HG02763 (cell line): ENCODE results near the gene LRWD1.
"Not testable (repeated sequence)": the region's sequence is repeated elsewhere in the genome, so short reads cannot be mapped to it uniquely, and the experiment has no call there.

Experiments used
- ATAC-seq: cut with Tn5 transposase; IDR thresholded peaks from one replicate; pipeline ENCODE4 v1.9.1; 2021; ENCODE audit warnings: mild to moderate bottlenecking, moderate library complexity; ENCODE audit not compliant: unreplicated experiment

LRWD1 gene

DNA sequence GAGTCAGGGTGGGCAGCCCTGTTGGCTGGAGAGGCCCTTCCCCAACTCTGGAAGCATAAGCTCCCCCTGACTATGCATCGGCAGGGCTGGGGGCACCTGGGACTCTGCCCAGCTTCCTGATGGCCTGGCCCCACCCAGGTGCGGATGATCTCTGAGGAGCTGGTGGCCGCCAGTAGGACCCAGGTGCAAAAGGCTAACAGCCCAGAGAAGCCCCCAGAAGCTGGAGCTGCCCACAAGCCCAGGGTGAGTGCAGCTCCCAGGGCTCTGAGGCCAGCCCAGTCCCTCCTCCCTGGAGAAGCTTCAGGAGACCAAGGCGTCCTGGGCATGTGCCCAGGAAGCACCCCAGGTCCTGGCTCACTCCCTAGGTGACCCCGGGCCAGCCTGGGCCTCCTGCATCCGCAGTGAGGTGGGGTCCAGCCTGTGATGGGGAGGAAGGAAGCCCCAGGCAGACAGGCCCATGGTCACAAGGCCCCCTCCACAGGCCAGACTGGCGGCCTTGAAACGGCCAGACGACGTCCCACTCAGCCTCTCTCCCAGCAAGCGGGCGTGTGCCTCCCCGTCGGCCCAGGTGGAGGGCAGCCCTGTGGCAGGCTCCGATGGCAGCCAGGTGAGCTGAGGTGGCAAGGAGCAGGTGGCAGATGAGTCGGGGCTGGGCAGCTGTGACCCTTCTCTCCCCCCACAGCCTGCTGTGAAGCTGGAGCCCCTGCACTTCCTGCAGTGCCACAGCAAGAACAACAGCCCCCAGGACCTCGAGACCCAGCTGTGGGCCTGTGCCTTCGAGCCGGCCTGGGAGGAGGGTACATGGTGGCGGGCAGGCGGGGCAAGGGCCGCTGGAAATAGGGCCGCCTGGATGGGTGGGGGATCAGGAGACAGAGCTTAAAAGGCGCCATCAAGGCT lies 3.0 kb downstream of the LRWD1 start:
- ATAC-seq: no peak

GRCh38 chr7:102468478-102469350 lies 3.9 kb downstream of the LRWD1 start:
- no peak for ATAC-seq

GRCh38 chr7:102469351-102469971 lies 4.7 kb downstream of the LRWD1 start:
- ATAC-seq: no peak

- no peak for ATAC-seq
These were observed 5.4 kb downstream of the LRWD1 start for GRCh38 chr7:102469972-102470825.

DNA sequence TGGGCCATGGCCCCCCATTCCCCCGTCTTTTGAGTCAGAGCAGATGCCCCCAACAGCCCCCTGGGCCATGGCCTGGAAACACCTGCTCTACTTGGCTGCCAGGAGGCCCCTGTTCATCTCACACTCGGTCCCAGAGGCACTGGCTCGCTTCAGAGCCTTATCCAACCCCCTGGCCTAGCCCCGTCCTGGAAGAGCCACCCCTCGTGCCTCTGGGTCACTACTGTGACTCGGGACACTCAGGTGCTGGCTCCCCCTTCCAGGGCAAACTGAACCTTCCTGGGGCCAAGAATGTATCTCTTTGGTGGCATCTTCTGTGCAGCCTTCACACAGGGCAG lies 7.0 kb downstream of the LRWD1 start:
- ATAC-seq: no peak

DNA sequence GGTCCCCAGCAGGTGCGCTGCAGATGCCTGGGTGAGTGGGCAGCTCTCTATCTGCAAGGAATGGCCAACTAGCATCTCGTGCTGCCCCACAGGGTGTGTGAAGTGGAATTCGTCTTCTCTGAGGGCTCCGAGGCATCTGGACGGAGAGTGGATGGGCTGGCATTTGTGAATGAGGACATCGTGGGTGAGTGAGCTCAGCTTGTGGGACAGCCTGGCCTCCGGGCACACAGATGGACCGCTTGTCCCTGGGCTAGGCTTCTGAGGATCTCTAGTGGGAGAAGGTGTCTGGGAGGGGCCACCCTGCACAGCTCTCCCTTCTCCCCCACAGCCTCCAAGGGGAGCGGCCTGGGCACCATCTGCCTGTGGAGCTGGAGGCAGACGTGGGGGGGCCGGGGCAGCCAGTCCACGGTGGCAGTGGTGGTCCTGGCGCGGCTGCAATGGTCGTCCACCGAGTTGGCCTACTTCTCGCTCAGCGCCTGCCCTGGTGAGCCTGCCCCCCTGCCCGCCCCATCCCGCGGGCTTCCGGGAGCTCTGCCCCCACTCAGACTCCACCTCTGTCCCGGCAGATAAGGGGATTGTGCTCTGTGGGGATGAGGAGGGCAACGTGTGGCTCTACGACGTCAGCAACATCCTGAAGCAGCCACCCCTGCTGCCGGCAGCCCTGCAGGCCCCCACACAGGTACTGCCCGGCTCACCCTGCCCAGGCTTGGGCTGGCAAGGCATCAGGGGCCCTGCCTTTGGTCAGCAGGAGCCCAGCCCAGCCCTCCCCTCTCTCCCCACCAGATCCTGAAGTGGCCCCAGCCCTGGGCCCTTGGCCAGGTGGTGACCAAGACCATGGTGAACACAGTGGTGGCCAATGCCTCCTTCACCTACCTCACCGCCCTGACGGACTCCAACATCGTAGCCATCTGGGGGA lies 7.6 kb downstream of the LRWD1 start:
- no peak for ATAC-seq

GRCh38 chr7:102473271-102473991 lies 8.6 kb downstream of the LRWD1 start:
- no peak for ATAC-seq

DNA sequence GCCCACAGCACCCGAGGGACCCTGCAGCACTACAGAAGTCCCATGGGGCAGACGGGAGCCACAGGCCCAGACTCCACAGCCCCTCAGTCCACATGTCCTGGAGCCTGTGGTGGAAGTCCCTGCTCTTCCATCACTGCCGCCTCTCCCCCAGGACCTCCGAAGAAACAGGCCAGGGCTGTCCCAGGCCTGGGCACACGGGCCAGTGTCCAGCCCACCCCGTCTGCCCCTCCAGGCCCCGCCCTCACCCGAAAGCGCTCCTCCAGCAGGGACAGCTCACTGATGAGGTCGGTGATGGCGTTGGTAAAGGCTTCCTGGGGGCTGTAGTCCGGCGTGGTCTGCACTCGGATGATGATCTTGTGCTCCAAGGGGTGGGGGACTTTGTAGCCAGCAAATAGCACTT lies 9.3 kb downstream of the LRWD1 start:
- ATAC-seq: not testable (repeated sequence)

DNA sequence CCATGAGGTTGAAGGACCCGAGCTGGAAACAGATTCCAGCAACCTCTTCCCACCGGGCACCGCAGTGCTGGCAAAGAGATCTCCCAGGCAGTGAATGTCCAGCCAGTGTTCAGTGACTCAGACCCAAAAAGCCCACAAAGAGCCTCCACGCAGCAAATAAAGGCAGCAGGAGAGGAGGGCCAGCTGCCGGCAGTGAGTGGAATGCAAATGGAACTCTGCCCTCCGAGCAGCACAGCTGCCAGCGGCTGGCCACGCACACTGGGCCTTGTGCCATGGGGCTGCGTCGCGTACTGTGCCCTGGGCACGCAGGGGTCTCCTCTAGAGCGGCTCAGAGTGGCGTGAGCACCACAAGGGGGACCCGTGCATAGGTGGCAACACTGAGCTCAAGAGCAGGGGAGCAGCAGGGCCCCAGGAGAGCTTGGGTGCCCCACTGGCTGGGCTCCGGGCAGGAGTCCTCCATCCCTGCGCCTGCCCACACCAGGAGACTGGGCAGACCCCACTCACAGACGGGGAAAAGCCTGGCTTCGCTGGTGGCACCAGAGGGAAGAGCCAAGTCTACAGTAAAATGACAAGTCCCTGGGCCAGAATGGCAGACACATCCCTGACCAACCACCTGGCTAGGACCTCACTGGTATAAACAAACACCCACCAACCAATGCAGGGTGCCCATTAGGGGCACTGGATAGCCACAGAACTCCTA lies 10.1 kb downstream of the LRWD1 start:
- ATAC-seq: not testable (repeated sequence)

DNA sequence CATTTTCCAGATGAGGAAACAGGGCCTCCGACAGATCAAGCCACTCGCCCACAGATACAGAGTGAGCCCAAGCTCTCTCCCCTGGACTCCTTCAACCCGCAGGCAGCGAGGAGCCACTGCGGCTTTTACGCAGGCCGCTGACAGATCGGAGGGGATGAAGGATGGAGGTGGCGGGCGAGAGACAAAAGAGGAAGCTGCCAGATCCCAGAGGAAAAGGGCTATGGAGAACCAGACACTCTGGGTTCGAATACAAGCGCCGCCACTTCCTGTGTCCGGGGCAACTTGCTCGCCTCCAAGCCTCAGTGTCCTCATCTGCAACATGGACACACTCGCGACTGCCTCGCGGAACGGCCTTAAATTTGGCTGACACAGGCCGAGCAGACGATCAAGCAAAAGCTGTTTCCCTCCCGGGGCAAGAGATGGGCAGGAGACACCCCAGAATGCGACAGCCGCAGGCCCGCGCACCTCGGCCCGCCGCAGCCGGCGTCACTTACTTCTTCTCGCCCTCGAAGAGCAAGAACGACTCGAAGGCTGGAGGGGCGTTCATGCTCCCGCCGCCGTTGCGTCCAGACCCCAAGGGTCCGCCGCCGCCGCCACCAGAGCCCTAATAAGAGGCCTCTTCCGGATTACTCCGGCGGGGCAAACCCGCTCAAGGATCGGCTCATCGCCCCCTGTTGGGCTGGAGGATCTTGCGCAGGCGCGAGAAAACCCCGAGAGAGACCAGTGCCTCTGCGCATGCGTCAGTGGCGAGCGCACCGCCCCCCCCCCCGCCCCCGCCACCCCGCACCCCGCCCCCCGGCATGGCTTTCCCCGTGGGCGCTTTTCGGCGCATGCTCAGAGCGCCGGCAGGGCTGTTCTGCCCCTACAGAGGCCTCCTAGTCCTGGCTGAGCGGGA lies 13.8 kb downstream of the LRWD1 start, which contains the start of gene POLR2J:
POLR2J (minus strand) TSS at position 609 of the 895 bp plus-strand sequence; CDS start at position 547, 62 bp downstream.
- peak; percentile 83 for ATAC-seq

GRCh38 chr7:102479209-102479584 lies 14.4 kb downstream of the LRWD1 start:
- peak; percentile 26 for ATAC-seq

DNA sequence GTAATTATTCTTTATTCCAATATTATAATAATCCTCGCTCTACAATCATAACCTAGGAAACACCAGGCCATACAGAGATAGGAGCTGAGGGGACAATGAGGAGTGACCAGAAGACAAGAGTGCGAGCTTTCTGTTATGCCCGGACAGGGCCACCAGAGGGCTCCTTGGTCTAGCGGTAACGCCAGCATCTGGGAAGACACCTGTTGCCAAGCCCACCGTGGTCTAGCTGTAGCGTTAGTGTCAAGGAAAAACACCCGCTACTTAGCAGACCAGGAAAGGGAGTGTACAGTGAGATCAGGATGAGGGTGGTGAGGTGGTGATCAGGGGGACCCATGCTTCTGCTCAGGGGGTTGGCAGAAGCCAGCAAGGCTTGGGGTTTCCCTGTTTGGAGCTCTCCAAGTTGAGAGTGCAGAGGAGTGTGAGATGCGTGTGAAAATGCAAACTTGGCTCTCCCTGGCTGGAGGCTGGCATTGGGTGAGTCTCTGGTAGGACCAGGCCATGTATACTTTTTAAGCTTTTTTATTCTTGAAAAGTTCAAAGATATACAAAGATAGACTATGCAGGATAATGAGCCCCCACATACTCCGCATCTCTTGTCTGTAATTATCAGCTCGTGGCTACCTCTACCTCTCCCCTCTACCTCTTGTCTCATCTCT lies 15.3 kb downstream of the LRWD1 start:
- not testable (repeated sequence) for ATAC-seq

DNA sequence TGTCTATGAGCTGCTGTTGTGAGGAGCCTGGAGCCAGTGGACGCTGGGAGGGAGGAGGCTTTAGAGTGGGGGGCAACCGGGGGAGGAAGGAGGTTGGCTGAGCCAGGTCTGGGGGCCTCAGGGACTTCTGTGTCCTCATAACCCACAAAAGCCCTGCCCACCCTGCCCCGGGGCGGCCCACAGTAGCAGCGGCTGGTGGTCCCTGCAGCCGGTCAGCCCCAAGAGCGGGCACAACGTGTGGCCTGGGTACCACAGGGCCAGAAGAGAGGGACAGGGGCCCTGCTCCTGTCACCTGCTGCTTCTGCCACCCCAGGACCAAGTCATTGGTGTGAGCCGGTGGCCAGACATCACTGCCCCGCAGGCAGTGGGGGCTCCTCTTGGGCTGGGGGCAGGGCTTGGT lies 17.2 kb downstream of the LRWD1 start:
- ATAC-seq: not testable (repeated sequence)

GRCh38 chr7:102484317-102484716 lies 19.5 kb downstream of the LRWD1 start:
- not testable (repeated sequence) for ATAC-seq

- ATAC-seq: not testable (repeated sequence)
These were observed 25.8 kb downstream of the LRWD1 start for GRCh38 chr7:102490529-102491075.

- not testable (repeated sequence) for ATAC-seq
These were observed 28.6 kb downstream of the LRWD1 start for GRCh38 chr7:102493220-102493935.
